ENCODE measurements around the gene RNF10. TPM values are rescaled to one million over a fixed set of nuclear protein-coding genes. Genes with fewer than 3 reads are reported as not detected.

RNF10 gene
- total and polyA plus RNA-seq, 12 donors, result 218 to 778 (median 271) TPM

- no peaks in the 10 kb centered on the region for H3K27me3 ChIP-seq
- H3K4me3 ChIP-seq, result no peak overlapping the region
- intact Hi-C loops (cut with DNase I), result no loop called here
- TF ChIP-seq CTCF (IDR thresholded peaks at IDR 0.05), result no peak
- no peak overlapping the region for H3K27ac ChIP-seq
- H3K36me3 ChIP-seq, result peaks cover 0 to 12% (median 0%) of the 10 kb centered on the region in 9 donors
- DNase-seq, result no peak
- ATAC-seq, result no peak
- peaks cover 0 to 5% (median 0%) of the 10 kb centered on the region in 9 donors for H3K4me1 ChIP-seq
- 89 to 93% methylated on average over 4 of the region's 4 CpGs for WGBS, 2 donors
- no peaks in the 10 kb centered on the region for H3K9me3 ChIP-seq
Observed at GRCh38 chr12:120489018-120489417, 45.1 kb upstream of the RNF10 start.

- peaks cover 0 to 12% (median 0%) of the 10 kb centered on the region in 9 donors for H3K36me3 ChIP-seq
- no peak overlapping the region for H3K4me3 ChIP-seq
- intact Hi-C loops (cut with DNase I), result no loop called here
- H3K27me3 ChIP-seq, result no peaks in the 10 kb centered on the region
- no peak overlapping the region for H3K27ac ChIP-seq
- no peak for TF ChIP-seq CTCF (IDR thresholded peaks at IDR 0.05)
- no peak for DNase-seq
- no peak for ATAC-seq
- 96 to 97% methylated on average over 5 of the region's 5 CpGs for WGBS, 2 donors
- peaks cover 0 to 9% (median 6%) of the 10 kb centered on the region in 9 donors for H3K4me1 ChIP-seq
- no peaks in the 10 kb centered on the region for H3K9me3 ChIP-seq
Observed at GRCh38 chr12:120490325-120490724, 43.8 kb upstream of the RNF10 start.

- H3K36me3 ChIP-seq, result peaks cover 0 to 12% (median 0%) of the 10 kb centered on the region in 9 donors
Observed at GRCh38 chr12:120490833-120491512, 43.2 kb upstream of the RNF10 start.

GRCh38 chr12:120495186-120495730 lies 38.9 kb upstream of the RNF10 start:
- H3K9me3 ChIP-seq, result no peaks in the 10 kb centered on the region
- TF ChIP-seq CTCF (IDR thresholded peaks at IDR 0.05), result no peak
- H3K36me3 ChIP-seq, result peaks cover 0 to 39% (median 11%) of the 10 kb centered on the region in 9 donors
- ATAC-seq (peak in 1 of 8 donors; percentile 0), DNase-seq (no peak)
- intact Hi-C loops (cut with DNase I), result loop anchor here in 1 of 10 donors (5.0 kb wide), 2 partner anchors 42 to 217 kb away; partner anchors contain the start of gene UNC119B
- WGBS, 2 donors, result 23 to 24% methylated on average over 17 of the region's 17 CpGs
- H3K4me1 ChIP-seq, result peaks cover 6 to 38% (median 28%) of the 10 kb centered on the region in 9 donors
- no peaks in the 10 kb centered on the region for H3K27me3 ChIP-seq
- H3K27ac ChIP-seq, result peak overlapping the region in 9 of 10 donors; percentile 84 to 97 (median 93)
- peak overlapping the region; percentile 32 to 99 (median 95) for H3K4me3 ChIP-seq

More at GRCh38 chr12:120490833-120491512, 43.2 kb upstream of the RNF10 start:
- Histone ChIP-seq H3K9me3 (no peaks in the 10 kb centered on the region), H3K4me1 (peaks cover 0 to 12% (median 9%) of the 10 kb centered on the region in 9 donors), H3K27ac (peak overlapping the region in 3 of 10 donors; percentile 12 to 44 (median 40)), H3K4me3 (no peak overlapping the region), H3K27me3 (no peaks in the 10 kb centered on the region)
- intact Hi-C loops (cut with DNase I), result no loop called here
- TF ChIP-seq CTCF (IDR thresholded peaks at IDR 0.05), result no peak
- 74 to 81% methylated on average over 2 of the region's 2 CpGs for WGBS, 2 donors
- ATAC-seq (peak in 2 of 8 donors; percentile 8 to 43), DNase-seq (peak in 1 of 2 donors; percentile 45)
